Measurements from ENCODE around the gene STAC3.

The STAC3 gene

GRCh38 chr12:57263096-57263495 is 12.1 kb upstream of the STAC3 start:
- no peak overlapping the region for H3K4me3 Mint-ChIP-seq
- H3K27me3 Mint-ChIP-seq, result no peaks in the 10 kb centered on the region
- H3K36me3 Mint-ChIP-seq (ENCODE audit: low read depth), result peaks cover 16% of the 10 kb centered on the region
- no peaks in the 10 kb centered on the region for H3K9me3 Mint-ChIP-seq
- no peak overlapping the region for H3K27ac Mint-ChIP-seq
- H3K4me1 Mint-ChIP-seq, result peaks cover 11% of the 10 kb centered on the region
- ATAC-seq (no peak), DNase-seq (no peak)

GRCh38 chr12:57262126-57262822 is 11.3 kb upstream of the STAC3 start:
- Mint-ChIP-seq H3K4me3 (no peak overlapping the region), H3K4me1 (peaks cover 5% of the 10 kb centered on the region), H3K9me3 (no peaks in the 10 kb centered on the region), H3K36me3 (ENCODE audit: low read depth) (peaks cover 13% of the 10 kb centered on the region), H3K27me3 (no peaks in the 10 kb centered on the region), H3K27ac (no peak overlapping the region)
- DNase-seq (no peak), ATAC-seq (no peak)

DNA sequence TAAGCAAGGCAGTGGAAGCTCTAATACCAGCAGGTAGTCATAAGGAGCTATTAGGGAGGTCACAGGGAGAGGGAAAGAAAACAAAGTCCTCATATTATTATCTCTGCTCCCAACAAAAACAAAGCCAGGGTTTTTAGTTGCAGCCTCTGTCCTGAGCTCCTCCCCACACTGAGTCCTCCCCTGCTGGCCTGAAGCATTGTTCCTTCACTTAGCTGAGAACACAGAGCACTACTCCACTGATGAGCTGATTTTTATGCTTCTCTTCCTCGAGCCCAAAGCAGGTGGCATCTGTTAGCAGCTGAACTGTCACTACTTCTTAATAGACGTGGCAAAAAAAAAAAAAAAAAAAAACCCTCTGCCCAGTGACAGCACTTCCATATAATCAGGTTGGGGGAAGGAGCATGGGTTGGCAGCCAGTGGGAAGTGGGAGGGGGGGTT is 10.5 kb upstream of the STAC3 start:
- Mint-ChIP-seq H3K4me3 (no peak overlapping the region), H3K36me3 (ENCODE audit: low read depth) (peaks cover 11% of the 10 kb centered on the region), H3K4me1 (peaks cover 4% of the 10 kb centered on the region), H3K9me3 (no peaks in the 10 kb centered on the region), H3K27ac (no peak overlapping the region), H3K27me3 (no peaks in the 10 kb centered on the region)
- ATAC-seq (no peak), DNase-seq (no peak)

DNA sequence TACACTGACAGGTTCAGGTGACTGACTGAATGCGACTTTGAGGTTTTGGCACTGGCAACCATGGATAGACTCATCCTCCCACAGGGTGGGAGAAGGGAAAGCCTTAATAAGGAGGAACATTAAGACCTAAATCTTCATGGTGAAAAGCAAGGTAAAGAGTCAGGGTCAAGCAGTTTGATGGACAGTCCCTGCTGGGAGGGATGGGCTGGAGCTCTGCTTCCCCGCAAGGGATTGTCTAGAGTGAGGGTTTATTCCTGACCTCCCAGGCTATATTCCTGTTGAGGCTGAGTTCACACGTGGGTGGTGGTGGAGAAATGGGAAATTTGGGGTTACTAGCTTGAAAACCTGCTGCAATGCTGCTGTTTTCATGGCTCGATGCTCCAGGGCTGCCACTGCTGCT is 9.4 kb upstream of the STAC3 start:
- H3K27me3 Mint-ChIP-seq, result no peaks in the 10 kb centered on the region
- DNase-seq (no peak), ATAC-seq (no peak)
- H3K9me3 Mint-ChIP-seq, result no peaks in the 10 kb centered on the region
- peaks cover 11% of the 10 kb centered on the region for H3K36me3 Mint-ChIP-seq (ENCODE audit: low read depth)
- H3K4me1 Mint-ChIP-seq, result peaks cover 4% of the 10 kb centered on the region
- H3K4me3 Mint-ChIP-seq, result no peak overlapping the region
- H3K27ac Mint-ChIP-seq, result no peak overlapping the region

- Mint-ChIP-seq H3K4me1 (peaks cover 4% of the 10 kb centered on the region), H3K36me3 (ENCODE audit: low read depth) (peaks cover 8% of the 10 kb centered on the region), H3K9me3 (no peaks in the 10 kb centered on the region), H3K4me3 (no peak overlapping the region), H3K27me3 (no peaks in the 10 kb centered on the region), H3K27ac (no peak overlapping the region)
- DNase-seq (no peak), ATAC-seq (no peak)
Observed at GRCh38 chr12:57258977-57259970, 8.3 kb upstream of the STAC3 start.

DNA sequence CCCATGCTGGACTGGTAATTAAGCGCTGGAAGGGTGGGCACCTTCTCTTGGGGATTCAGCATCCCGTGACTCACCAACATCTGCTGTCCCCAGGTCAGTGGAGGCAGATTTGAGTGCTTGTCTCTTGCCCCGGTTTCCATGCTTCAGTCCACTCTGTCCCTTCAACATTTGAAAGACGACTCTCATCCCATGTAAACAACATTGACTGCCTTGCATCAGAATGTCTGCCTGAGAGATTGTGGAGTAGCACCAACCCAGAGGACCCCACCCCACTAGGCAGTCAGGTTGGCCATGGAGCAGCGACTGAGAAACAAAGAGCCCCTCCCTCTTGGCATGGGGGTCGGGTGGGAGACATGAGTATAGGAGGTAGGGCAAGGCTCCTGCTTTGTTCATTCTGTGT is 4.9 kb upstream of the STAC3 start:
- ATAC-seq (no peak), DNase-seq (no peak)
- no peaks in the 10 kb centered on the region for H3K27me3 Mint-ChIP-seq
- no peak overlapping the region for H3K27ac Mint-ChIP-seq
- H3K9me3 Mint-ChIP-seq, result no peaks in the 10 kb centered on the region
- H3K4me3 Mint-ChIP-seq, result no peak overlapping the region
- no peaks in the 10 kb centered on the region for H3K4me1 Mint-ChIP-seq
- peaks cover 2% of the 10 kb centered on the region for H3K36me3 Mint-ChIP-seq (ENCODE audit: low read depth)

GRCh38 chr12:57254506-57255280 is 3.7 kb upstream of the STAC3 start:
- peaks cover 2% of the 10 kb centered on the region for H3K36me3 Mint-ChIP-seq (ENCODE audit: low read depth)
- no peak overlapping the region for H3K4me3 Mint-ChIP-seq
- ATAC-seq (no peak), DNase-seq (no peak)
- H3K9me3 Mint-ChIP-seq, result no peaks in the 10 kb centered on the region
- H3K4me1 Mint-ChIP-seq, result no peaks in the 10 kb centered on the region
- no peak overlapping the region for H3K27ac Mint-ChIP-seq
- no peaks in the 10 kb centered on the region for H3K27me3 Mint-ChIP-seq

DNA sequence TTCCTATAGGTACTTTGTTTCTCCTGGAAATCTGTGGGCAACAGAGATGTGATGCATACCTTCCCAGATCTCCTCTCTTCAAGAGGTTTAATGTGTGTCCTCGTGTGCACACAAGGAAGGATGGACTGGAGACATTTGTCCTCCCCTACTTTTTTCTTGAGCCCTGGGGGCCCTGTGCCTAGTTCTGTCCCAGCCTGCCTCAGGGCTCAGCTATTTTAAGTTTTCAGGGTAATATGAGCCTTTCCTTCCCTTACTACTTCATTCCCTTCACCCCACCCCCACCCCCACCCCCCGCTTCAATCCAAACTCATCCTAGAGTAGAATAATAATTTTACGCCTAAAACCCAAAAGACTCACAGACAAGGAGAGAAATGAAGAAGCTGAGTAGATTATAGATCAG is 446 bp downstream of the STAC3 start:
- peaks cover 7% of the 10 kb centered on the region for H3K4me1 Mint-ChIP-seq

GRCh38 chr12:57248934-57249742 is 1.8 kb downstream of the STAC3 start:
- Mint-ChIP-seq H3K9me3 (no peaks in the 10 kb centered on the region), H3K36me3 (ENCODE audit: low read depth) (no peaks in the 10 kb centered on the region), H3K4me3 (no peak overlapping the region), H3K4me1 (peaks cover 8% of the 10 kb centered on the region), H3K27ac (no peak overlapping the region), H3K27me3 (peaks cover 9% of the 10 kb centered on the region)
- ATAC-seq (peak; percentile 62), DNase-seq (no peak)

More for the DNA sequence above, 446 bp downstream of the STAC3 start:
- ATAC-seq, result no peak
- H3K9me3 Mint-ChIP-seq, result no peaks in the 10 kb centered on the region
- H3K4me3 Mint-ChIP-seq, result no peak overlapping the region
- DNase-seq, result no peak
- H3K27ac Mint-ChIP-seq, result no peak overlapping the region
- H3K27me3 Mint-ChIP-seq, result no peaks in the 10 kb centered on the region
- H3K36me3 Mint-ChIP-seq (ENCODE audit: low read depth), result no peaks in the 10 kb centered on the region

GRCh38 chr12:57247041-57247440 is 3.9 kb downstream of the STAC3 start:
- no peak overlapping the region for H3K4me3 Mint-ChIP-seq
- H3K4me1 Mint-ChIP-seq, result peaks cover 23% of the 10 kb centered on the region
- ATAC-seq (no peak), DNase-seq (no peak)
- no peaks in the 10 kb centered on the region for H3K36me3 Mint-ChIP-seq (ENCODE audit: low read depth)
- H3K27me3 Mint-ChIP-seq, result peaks cover 20% of the 10 kb centered on the region
- no peaks in the 10 kb centered on the region for H3K9me3 Mint-ChIP-seq
- H3K27ac Mint-ChIP-seq, result no peak overlapping the region

- peaks cover 41% of the 10 kb centered on the region for H3K27me3 Mint-ChIP-seq
- no peak for ATAC-seq
- no peaks in the 10 kb centered on the region for H3K9me3 Mint-ChIP-seq
- peaks cover 45% of the 10 kb centered on the region for H3K4me1 Mint-ChIP-seq
- DNase-seq, result no peak
- no peak overlapping the region for H3K27ac Mint-ChIP-seq
- no peaks in the 10 kb centered on the region for H3K36me3 Mint-ChIP-seq (ENCODE audit: low read depth)
- no peak overlapping the region for H3K4me3 Mint-ChIP-seq
Observed at GRCh38 chr12:57244312-57244696, 6.7 kb downstream of the STAC3 start.

DNA sequence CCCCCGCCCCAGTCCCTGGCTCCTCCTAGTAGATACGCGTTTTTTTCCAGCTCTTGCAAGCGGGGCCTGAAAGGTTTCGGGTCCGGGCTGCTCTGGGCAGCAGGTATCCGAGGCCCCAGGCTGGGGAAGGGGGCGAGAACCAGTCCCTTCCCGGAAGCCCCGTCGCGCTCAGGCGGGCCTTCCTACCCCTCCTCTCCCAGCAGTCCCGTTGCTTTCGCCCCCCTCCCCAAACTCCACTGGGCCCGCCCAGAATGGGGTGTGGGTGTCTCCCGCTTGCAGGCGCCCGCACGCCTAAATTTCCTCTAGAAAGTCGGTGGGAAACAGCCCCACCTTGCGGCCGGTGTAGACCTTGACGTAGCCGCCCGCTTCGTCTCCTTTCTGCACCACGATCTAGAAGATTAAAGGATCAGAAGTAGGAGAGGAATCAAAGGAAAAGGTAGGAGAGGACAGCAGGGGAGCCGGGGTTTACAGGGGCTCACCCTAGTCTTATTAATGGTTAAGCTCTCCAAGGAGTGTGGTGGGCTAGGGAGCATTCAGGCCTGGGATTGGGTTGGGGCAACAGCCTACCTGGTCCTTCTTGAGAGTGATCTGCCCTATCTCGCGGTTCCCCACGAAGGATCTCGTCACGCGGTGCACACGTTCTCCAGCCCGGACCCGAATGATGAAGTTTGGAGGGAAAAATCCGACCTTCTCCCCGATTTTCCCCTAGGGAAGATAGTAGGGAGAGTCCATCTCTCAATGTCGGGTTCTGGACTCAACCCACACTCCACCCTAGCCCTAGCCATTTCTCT is 7.3 kb downstream of the STAC3 start:
- peak overlapping the region; percentile 58 for H3K4me3 Mint-ChIP-seq
- DNase-seq (peak; percentile 89), ATAC-seq (no peak)
- H3K9me3 Mint-ChIP-seq, result no peaks in the 10 kb centered on the region
- H3K4me1 Mint-ChIP-seq, result peaks cover 42% of the 10 kb centered on the region
- no peaks in the 10 kb centered on the region for H3K36me3 Mint-ChIP-seq (ENCODE audit: low read depth)
- peaks cover 44% of the 10 kb centered on the region for H3K27me3 Mint-ChIP-seq
- no peak overlapping the region for H3K27ac Mint-ChIP-seq

- Mint-ChIP-seq H3K36me3 (ENCODE audit: low read depth) (no peaks in the 10 kb centered on the region), H3K4me3 (peak overlapping the region; percentile 58), H3K27me3 (peaks cover 49% of the 10 kb centered on the region), H3K9me3 (no peaks in the 10 kb centered on the region), H3K27ac (no peak overlapping the region), H3K4me1 (peaks cover 43% of the 10 kb centered on the region)
- DNase-seq (peak; percentile 85), ATAC-seq (peak; percentile 3)
Observed at GRCh38 chr12:57242691-57243454, 8.1 kb downstream of the STAC3 start.

All from activated naive CD8-positive, alpha-beta T cell treated with anti-CD3 and anti-CD28 coated beads, Interleukin-2, amount 50 U/mL, for 24 hours (primary cell).